HG02759 (cell line): ENCODE results near the gene USP22.
A peak's percentile ranks its signal among the peaks of the same experiment; 100 is the strongest.
"Not testable (repeated sequence)": the region's sequence is repeated elsewhere in the genome, so short reads cannot be mapped to it uniquely, and the experiment has no call there.

ENCODE experiments used
- ATAC-seq: cut with Tn5 transposase; IDR thresholded peaks from one replicate; pipeline ENCODE4 v1.9.1; 2021; ENCODE audit warnings: mild to moderate bottlenecking, moderate library complexity; ENCODE audit not compliant: unreplicated experiment

USP22 gene

DNA sequence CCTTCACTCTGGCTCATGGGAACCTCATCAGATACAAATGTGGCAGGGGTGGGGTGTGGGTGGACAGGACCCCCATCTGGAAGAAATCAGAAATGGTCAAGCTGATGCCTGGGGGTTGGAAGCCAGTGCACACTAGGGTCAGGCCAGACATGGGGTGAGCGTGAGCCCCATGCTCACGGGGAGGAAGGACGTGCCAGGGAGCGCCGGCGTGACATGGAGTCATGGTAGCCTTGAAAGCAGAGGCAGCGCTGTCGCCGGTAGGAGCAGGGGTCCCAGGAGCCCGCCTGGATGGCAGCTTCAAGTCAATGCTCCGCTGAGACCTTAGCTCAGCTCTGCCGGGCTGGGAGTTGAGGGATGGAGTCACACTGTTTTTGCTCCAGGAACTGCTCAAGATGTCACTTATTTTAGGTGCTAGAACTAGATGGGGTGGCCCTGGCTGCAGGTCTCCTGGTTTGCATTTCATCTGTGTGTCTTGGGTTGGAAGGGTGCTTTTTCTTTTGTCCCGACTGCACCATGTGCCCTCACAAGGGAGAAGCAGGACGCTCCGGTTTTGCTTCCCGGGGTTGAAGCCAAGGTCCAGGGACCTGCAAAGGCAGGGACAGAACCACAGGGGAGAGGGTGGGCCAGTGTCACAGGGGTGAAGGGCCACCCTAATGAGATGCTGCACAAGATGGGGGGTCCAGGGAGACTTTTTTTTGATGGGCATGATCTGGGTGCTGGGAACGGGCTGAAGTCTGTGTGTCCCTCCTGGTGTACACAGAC lies 51.4 kb downstream of the USP22 start:
- no peak for ATAC-seq

- ATAC-seq: no peak
These were observed 52.6 kb downstream of the USP22 start for GRCh38 chr17:20989991-20990855.

DNA sequence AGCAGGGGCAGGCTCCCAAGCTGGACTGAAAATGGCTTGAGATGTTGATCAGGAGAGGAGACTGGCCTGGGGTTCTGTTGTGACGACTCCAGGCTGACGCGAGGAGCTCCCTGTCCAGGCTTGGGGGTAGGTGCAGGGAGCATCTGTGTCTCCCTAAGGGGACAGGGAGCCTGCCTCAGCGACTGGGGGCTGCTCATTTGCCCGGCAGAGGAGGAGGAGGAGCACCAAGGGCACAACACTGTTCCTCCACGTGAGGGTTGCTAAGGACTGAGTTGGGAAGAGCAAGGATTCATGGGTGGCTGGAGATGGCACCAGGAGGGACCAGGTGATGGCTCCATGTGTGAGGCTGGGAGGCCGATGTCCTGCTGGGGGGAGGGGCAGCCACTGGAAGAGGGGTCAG lies 53.3 kb downstream of the USP22 start:
- no peak for ATAC-seq

DNA sequence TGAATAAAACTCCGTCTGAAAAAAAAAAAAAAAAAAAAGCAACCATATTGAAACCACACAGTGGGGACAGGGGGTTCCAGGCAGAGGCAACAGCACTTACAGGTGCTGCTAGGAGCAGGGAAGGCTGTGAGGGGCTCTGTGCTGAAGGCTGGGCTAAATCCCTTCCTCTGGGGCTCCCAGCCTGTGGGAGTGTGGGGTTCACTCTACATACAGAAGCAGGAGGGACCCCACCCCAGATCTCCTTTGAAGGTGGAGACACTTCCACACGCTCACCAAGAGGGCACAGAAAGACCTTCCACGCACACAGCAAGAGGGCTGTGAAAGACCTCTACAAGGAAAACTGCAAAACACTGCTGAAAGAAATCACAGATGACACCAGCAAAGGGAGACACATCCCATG lies 53.9 kb downstream of the USP22 start:
- no peak for ATAC-seq

GRCh38 chr17:20988001-20988636 lies 54.7 kb downstream of the USP22 start:
- ATAC-seq: no peak

DNA sequence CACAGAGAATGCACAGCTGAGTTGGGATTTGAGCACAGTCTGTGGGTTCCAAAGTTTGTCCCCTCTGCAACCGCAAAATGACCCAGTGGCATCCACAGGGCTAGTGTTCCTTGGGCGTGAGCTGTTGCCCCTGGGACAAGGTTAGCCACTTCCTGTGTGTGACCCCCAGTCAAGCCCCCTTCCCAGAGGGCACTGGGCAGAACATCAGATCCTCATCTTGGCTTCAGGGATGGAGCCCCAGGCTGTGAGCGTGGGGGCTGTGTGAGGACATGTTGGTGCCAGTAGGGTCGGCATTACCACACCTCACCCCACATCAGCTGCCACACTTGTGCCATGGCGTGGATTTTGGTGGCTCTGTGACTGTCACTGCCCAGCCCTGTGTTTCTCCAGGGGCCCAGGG lies 55.3 kb downstream of the USP22 start:
- no peak for ATAC-seq

DNA sequence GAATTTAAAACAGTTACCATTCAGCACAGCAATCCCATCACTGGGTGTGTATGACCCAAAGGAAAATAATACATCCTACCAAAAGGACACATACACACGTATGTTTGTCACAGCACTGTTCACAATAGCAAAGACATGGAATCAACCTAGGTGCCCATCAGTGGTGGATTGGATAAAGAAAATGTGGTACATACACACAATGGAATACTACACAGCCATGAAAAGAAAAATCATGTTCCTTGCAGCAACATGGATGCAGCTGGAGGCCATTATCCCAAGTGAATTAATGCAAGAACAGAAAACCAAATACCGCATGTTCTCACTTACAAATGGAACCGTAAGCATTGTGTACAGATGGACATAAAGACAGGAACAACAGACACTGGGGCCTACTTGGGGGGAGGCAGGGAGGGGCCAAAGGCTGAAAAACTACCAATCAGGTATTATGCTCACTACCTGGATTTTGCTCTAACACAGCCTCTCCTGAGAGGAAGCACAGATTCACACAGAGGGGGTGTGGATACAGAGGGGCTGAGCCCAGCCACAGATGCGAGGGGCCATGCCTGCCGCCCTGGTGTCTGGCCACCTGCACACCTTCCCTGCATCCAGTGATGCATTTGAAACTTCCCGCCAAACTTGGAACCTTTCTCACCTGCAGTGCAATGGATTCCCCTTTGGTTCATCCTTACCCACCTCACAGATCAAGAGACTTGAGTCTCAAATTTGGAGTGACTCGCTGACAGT lies 55.9 kb downstream of the USP22 start:
- no peak for ATAC-seq

- no peak for ATAC-seq
These were observed 59.5 kb downstream of the USP22 start for GRCh38 chr17:20983359-20983637.

- no peak for ATAC-seq
These were observed 60.0 kb downstream of the USP22 start for GRCh38 chr17:20982589-20983358.

DNA sequence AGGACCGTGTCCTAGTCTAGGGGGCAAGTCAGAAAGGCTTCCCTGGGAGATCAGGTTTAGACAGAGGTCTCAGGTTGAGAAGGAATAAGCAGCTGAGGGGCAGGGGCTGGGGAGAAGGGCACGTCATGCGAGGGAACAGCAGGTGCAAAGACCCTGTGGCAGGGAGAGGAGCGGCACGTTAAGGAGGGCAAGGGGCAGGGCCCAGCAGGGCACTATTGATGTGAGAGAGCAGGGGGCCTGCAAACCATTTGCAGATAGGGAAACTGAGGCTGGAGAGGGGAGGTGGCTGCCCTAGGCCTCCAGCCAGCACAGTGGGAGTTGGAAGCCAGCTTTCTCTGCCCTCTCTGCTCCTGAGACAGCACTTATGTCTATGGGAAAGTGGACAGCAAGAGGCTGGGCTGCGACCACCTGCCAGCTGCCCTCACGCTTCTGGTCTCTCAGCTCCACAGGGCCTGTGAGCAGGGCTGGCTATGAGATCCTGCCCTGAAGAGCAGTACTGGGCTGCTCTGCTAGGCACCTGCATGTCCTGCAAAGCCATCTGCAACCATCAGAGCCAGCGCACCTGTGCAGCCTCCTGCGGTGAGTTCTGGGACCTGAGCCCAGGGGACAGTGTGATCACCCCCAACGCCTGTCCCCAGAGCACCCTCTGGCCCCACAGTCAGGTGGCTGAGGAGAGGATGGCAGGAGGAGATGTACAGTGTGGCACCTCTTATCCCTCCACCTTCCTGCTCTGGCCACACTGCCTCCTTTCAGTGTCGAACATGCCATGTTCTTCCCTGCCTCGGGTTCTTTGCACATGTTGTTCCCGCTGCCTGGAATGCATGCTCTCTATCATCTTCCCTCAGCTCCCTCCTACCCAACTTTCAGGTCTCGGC lies 61.5 kb downstream of the USP22 start:
- no peak for ATAC-seq

GRCh38 chr17:20979792-20980083 lies 63.1 kb downstream of the USP22 start:
- no peak for ATAC-seq

GRCh38 chr17:20979007-20979791 lies 63.6 kb downstream of the USP22 start:
- ATAC-seq: not testable (repeated sequence)

DNA sequence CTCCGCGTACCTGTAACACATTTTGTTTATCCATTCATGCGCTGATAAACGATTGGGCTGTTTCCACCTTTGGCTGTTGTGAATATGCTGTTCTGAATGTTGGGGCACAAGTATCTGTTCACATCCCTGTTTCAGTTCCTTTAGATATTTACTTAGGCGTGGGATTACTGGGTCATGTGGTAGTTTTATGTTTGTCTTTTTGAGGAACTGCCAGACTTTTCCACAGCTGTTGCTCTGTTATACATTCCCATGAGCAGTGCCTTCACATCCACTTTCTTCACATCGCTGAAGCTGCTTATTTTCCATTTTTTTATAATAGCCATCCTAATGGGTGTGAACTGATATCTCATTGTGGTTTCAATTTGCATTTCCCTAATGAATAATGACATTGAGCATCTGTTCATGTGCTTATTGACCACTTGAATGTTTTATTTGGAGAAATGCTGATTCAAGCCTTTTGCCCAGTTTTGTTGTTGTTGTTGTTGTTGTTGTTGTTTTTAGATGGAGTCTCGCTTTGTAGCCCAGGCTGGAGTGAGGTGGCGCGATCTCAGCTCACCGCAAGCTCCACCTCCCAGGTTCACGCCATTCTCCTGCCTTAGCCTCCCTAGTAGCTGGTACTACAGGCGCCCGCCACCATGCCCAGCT lies 65.1 kb downstream of the USP22 start:
- ATAC-seq: not testable (repeated sequence)

GRCh38 chr17:20975566-20975965 lies 67.2 kb downstream of the USP22 start:
- ATAC-seq: no peak

DNA sequence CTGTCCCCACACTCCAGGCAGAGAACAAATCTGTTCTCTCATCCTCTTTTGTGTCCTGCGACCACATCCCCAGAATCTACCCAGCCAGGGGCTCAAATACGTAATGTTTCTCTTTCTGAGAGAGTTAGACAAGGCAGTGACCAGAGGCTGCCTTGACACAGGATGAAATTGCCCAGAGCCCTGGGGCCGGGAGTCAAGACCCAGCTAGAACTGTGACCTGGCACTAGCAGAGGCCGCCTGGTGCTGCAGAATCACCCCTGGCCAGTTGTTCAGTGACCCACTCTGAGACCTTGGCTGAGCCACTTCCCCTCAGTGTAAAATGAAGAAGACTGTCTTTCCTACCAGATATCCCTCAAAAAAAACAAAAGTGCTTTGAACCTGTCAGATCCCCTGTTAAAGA lies 72.5 kb downstream of the USP22 start:
- no peak for ATAC-seq

DNA sequence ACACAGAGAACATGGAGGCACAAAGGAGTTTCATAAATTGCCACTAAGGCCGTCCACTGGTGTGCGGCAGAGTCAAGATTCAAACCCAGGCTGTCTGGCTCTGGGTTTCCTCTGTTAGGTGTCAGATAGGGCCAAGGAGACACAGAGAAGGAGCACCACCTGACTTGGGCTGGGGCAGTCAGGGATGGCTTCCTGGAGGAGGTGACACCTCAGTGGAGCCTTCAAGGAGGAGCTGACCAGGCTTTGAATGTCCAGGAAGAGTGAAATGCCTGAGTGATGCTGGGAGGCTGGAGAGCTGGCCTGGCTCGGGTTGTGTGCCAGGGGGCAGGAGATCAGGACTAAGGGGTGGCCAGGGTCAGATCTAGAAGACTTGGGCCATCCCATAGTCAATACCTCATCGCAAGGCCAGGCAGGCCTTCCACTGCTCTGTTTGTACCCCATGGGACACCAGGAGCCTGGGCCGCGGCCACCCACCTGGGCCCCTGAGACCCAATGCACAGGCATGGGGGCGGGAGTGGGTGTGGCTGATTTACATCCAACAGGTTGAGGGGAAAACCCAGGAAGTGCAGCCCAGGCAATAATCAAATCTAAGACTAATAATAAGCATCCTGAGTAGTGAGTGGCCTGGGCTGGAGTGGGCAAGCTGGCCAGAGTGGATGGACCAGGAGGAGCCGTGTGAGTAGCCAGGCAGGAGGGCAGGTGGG lies 73.7 kb downstream of the USP22 start:
- ATAC-seq: no peak

- ATAC-seq: no peak
These were observed 75.0 kb downstream of the USP22 start for GRCh38 chr17:20967776-20968175.

DNA sequence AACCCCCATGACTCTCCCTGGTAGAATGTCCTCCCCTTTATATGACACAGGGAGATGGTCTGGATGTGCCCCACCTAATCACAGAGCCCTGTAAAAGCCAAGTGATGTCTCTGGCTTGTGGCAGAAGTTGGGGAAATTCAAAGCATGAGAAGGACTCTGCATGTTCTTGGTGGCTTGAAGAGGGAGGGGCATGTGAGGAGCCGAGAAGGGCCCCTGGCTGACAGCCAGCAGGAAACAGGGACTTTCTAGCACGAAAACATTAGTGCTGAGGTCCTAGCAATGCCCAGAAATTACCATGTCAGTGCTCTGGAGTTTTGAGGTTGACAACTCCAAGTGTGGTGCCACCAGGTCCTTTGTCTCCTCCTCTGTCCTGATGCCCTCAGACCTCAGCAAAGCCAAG lies 75.9 kb downstream of the USP22 start:
- peak; percentile 55 for ATAC-seq
